GM18951 (cell line): ENCODE results near the gene CAV1.

Experiments
- POLR2A ChIP-seq: IDR thresholded peaks from 4 replicates; pipeline ENCODE4 v1.6.1; 2011; ENCODE audit warnings: mild to moderate bottlenecking; ENCODE audit not compliant: insufficient read length, insufficient read depth; ENCODE audit errors: extremely low read depth
- in situ Hi-C: fragments of 300-500 bp; cut with MboI; formaldehyde crosslinking; loops from one replicate; pipeline ENCODE4 v1.12.0; 2022; ENCODE audit warnings: low sequenced_read_pairs, mixed read lengths, inconsistent platforms; ENCODE audit not compliant: unreplicated experiment

The CAV1 gene

GRCh38 chr7:116530107-116530820 lies 5.4 kb downstream of the CAV1 start:
- in situ Hi-C loops = no loop called here
- TF ChIP-seq POLR2A = no peak

DNA sequence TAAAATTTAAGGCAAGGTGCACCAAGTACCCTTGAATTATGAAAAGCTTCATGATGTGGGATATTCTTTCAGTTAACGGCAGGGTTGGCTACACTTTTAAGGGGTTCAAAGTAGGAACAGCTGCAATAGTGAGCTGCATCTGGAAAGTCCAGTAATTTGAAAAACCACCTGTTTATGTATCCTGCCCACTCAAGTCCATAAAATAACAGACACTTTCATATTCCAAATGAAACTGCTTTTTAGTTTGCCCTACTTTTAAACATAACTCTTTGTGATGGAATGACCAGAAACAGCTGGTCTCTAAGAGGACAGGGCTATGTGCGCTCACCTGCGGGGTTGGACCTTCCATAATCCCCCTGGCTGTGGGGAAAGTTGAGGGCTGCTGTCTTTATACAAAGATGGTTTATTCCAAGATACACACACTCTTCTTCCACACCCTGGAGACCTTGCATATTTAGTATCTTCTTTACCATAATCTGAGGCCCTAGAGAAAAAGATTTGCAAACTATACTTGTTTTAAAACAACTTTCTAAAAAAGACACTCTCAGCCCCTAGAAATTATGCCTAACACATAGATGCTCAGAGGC lies 7.4 kb downstream of the CAV1 start:
- in situ Hi-C loops = no loop called here

GRCh38 chr7:116534790-116535189 lies 10.0 kb downstream of the CAV1 start:
- TF ChIP-seq POLR2A = no peak
- in situ Hi-C loops = no loop called here

More for the DNA sequence above, 7.4 kb downstream of the CAV1 start:
- no peak for TF ChIP-seq POLR2A

DNA sequence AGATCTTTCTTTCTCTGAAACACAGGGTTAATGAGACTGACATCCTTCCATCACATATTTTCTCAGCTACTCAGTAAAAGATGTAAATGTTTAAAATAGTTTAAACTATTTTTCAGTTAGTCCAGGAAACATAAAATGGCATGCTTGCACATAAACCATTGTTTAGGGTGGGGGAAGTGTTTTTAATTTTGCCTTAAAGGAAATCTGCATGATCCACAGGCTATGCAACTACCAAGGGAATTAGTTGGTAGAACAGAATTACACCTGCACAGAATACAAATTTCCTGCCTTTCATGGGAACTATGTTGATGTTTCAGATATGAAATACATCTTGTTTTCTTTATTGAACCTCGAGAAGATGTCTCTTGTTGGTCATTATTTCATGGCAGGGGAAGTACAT lies 10.6 kb downstream of the CAV1 start:
- no peak for TF ChIP-seq POLR2A
- in situ Hi-C loops = no loop called here

- in situ Hi-C loops = no loop called here
- no peak for TF ChIP-seq POLR2A
These were observed 13.3 kb downstream of the CAV1 start for GRCh38 chr7:116538138-116538537.

- no peak for TF ChIP-seq POLR2A
- in situ Hi-C loops = no loop called here
These were observed 15.0 kb downstream of the CAV1 start for GRCh38 chr7:116539879-116540278.

- in situ Hi-C loops = no loop called here
- TF ChIP-seq POLR2A = no peak
These were observed 15.9 kb downstream of the CAV1 start for GRCh38 chr7:116540743-116541142.

- in situ Hi-C loops = no loop called here
- TF ChIP-seq POLR2A = no peak
These were observed 17.1 kb downstream of the CAV1 start for GRCh38 chr7:116541951-116542350.

- in situ Hi-C loops = no loop called here
- no peak for TF ChIP-seq POLR2A
These were observed 17.8 kb downstream of the CAV1 start for GRCh38 chr7:116542618-116543017.

DNA sequence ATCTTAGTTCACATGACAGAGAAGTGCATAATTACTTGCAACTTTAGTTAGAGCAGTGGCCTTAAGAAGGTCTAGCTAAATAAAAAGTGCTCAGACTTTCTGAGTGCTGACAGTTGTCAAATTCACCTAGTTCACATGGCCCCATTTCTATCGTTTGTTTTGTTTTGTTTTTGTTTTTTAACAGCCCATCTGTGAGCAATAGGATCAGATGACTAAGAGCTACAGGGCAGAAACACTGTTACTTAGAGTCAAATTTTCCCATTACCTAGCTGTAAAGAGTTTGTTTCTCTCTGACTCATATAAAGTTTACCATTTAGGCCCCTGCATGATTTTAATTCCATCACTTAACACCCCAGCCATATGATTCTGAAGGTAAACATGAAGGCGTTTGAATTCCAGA lies 18.8 kb downstream of the CAV1 start:
- no peak for TF ChIP-seq POLR2A
- in situ Hi-C loops = no loop called here

DNA sequence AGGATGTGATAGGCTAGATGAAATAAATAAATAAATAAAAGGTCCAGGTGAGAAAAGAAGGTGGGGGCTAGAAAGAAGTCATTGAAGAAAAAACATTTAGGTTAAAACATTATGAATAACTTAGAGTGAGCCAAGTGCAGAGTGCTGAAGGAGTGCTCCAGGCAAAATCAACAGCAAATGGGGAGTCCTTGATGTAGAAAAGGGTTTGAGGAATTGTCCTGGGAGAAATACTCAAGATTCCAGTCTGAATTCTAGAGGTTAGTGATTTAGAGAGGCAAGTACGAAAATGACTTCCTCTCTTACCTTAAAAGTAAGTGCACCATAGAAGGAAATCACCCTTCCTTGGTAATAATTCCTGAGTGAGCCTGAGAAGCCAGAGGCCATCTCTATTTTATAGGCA lies 19.7 kb downstream of the CAV1 start:
- in situ Hi-C loops = no loop called here
- TF ChIP-seq POLR2A = no peak

- TF ChIP-seq POLR2A = no peak
- in situ Hi-C loops = no loop called here
These were observed 20.7 kb downstream of the CAV1 start for GRCh38 chr7:116545411-116545993.

- in situ Hi-C loops = no loop called here
- no peak for TF ChIP-seq POLR2A
These were observed 21.2 kb downstream of the CAV1 start for GRCh38 chr7:116546054-116546453.

GRCh38 chr7:116546916-116547315 lies 22.1 kb downstream of the CAV1 start:
- in situ Hi-C loops = no loop called here
- no peak for TF ChIP-seq POLR2A
